Nucleus accumbens (tissue), 56 donors: ENCODE measurements around the gene VWA5B1.

ENCODE experiments used
- DNase-seq, 56 donors: peaks; one replicate each; lab custom pipeline; 2025; lab: John Stamatoyannopoulos, UW

VWA5B1 gene

GRCh38 chr1:20343149-20343937 is 52.7 kb downstream of the VWA5B1 start:
- peak in 21 of 56 donors; percentile 6 to 78 (median 30) for DNase-seq

GRCh38 chr1:20343938-20344302 is 53.2 kb downstream of the VWA5B1 start:
- no peak for DNase-seq

- no peak for DNase-seq
These were observed 54.1 kb downstream of the VWA5B1 start for GRCh38 chr1:20344738-20345137.

GRCh38 chr1:20345419-20345818 is 54.7 kb downstream of the VWA5B1 start:
- DNase-seq: no peak

GRCh38 chr1:20346433-20346832 is 55.8 kb downstream of the VWA5B1 start:
- DNase-seq: no peak

GRCh38 chr1:20347699-20348098 is 57.0 kb downstream of the VWA5B1 start:
- DNase-seq: no peak

- no peak for DNase-seq
These were observed 57.7 kb downstream of the VWA5B1 start for GRCh38 chr1:20348326-20348915.

GRCh38 chr1:20349561-20349960 is 58.9 kb downstream of the VWA5B1 start:
- DNase-seq: no peak

GRCh38 chr1:20349971-20350370 is 59.3 kb downstream of the VWA5B1 start:
- no peak for DNase-seq

- DNase-seq: no peak
These were observed 59.7 kb downstream of the VWA5B1 start for GRCh38 chr1:20350421-20350820.

- DNase-seq: no peak
These were observed 61.4 kb downstream of the VWA5B1 start for GRCh38 chr1:20351911-20352701.

GRCh38 chr1:20353836-20354235 is 63.2 kb downstream of the VWA5B1 start:
- DNase-seq: no peak

- DNase-seq: no peak
These were observed 63.9 kb downstream of the VWA5B1 start for GRCh38 chr1:20354610-20355009.

GRCh38 chr1:20355101-20355827 is 64.6 kb downstream of the VWA5B1 start:
- DNase-seq: no peak

- no peak for DNase-seq
These were observed 65.4 kb downstream of the VWA5B1 start for GRCh38 chr1:20355828-20356735.

GRCh38 chr1:20356850-20357459 is 66.3 kb downstream of the VWA5B1 start:
- no peak for DNase-seq

- DNase-seq: no peak
These were observed 67.1 kb downstream of the VWA5B1 start for GRCh38 chr1:20357796-20358195.

GRCh38 chr1:20358761-20359263 is 68.1 kb downstream of the VWA5B1 start:
- no peak for DNase-seq
